Measurements from ENCODE around the gene NME2.
"Not testable (repeated sequence)": the region's sequence is repeated elsewhere in the genome, so short reads cannot be mapped to it uniquely, and the experiment has no call there.

Gene NME2

GRCh38 chr17:51153210-51154072, 12.8 kb upstream of the NME2 start, which contains the start of gene NME1:
NME1 (plus strand) TSS chr17:51153559; CDS start chr17:51155655, 2,096 bp downstream.
- peak; percentile 99 for DNase-seq

- peak; percentile 28 for DNase-seq
These were observed 12.0 kb upstream of the NME2 start for GRCh38 chr17:51154176-51154575.

GRCh38 chr17:51155416-51155815, 10.8 kb upstream of the NME2 start:
- no peak for DNase-seq

GRCh38 chr17:51159604-51160003, 6.6 kb upstream of the NME2 start:
- DNase-seq, result no peak

GRCh38 chr17:51161541-51161940, 4.7 kb upstream of the NME2 start:
- DNase-seq, result no peak

GRCh38 chr17:51164911-51165679, 1.1 kb upstream of the NME2 start:
- peak; percentile 45 for DNase-seq

- DNase-seq, result no peak
These were observed 472 bp upstream of the NME2 start for GRCh38 chr17:51165680-51166197.

- DNase-seq, result peak; percentile 67
These were observed 1.0 kb downstream of the NME2 start for GRCh38 chr17:51166987-51167931.

GRCh38 chr17:51169340-51169739, 3.1 kb downstream of the NME2 start:
- DNase-seq, result no peak

GRCh38 chr17:51170736-51171135, 4.5 kb downstream of the NME2 start:
- DNase-seq, result no peak

GRCh38 chr17:51172030-51172429, 5.8 kb downstream of the NME2 start:
- DNase-seq, result not testable (repeated sequence)

- no peak for DNase-seq
These were observed 14.3 kb downstream of the NME2 start for GRCh38 chr17:51180486-51180885.

- DNase-seq, result no peak
These were observed 17.9 kb downstream of the NME2 start for GRCh38 chr17:51184124-51184523.

- DNase-seq, result no peak
These were observed 19.6 kb downstream of the NME2 start for GRCh38 chr17:51185763-51186332.

GRCh38 chr17:51188271-51188833, 22.1 kb downstream of the NME2 start:
- no peak for DNase-seq

GRCh38 chr17:51189162-51189561, 23.0 kb downstream of the NME2 start:
- no peak for DNase-seq

GRCh38 chr17:51189628-51190027, 23.4 kb downstream of the NME2 start:
- no peak for DNase-seq

- no peak for DNase-seq
These were observed 25.7 kb downstream of the NME2 start for GRCh38 chr17:51191895-51192294.

GRCh38 chr17:51197754-51198153, 31.5 kb downstream of the NME2 start:
- no peak for DNase-seq

- DNase-seq, result no peak
These were observed 34.1 kb downstream of the NME2 start for GRCh38 chr17:51200295-51200694.

GRCh38 chr17:51200846-51201245, 34.6 kb downstream of the NME2 start:
- DNase-seq, result no peak

GRCh38 chr17:51203838-51204237, 37.6 kb downstream of the NME2 start:
- no peak for DNase-seq
